GM19467 (cell line): ENCODE measurements around the gene CGB1.

ENCODE experiments used
- ATAC-seq: cut with Tn5 transposase; IDR thresholded peaks from one replicate; pipeline ENCODE4 v1.9.1; 2021; ENCODE audit warnings: mild to moderate bottlenecking, moderate library complexity; ENCODE audit not compliant: unreplicated experiment

CGB1 gene

GRCh38 chr19:48999481-49000325 lies 37.0 kb downstream of the CGB1 start:
- no peak for ATAC-seq

DNA sequence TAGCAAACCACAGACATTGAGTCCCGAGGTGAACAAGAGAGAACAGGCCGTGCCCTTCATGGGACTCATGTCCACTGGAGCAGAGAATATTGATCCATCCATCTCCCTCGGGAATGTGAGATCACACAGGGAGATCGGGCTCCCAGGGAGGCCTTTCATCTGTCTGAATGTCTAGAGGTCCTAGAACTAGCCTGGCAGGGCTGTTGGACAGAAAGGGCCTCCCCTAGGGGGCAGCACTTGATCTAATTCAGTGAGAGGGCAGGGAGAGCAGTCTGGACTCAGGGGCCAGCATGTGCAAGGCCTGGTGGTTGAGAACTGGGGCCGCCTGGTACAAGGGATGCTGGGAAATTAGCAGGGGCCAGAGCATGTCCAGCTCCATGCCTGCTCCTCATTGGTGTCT lies 38.7 kb downstream of the CGB1 start:
- ATAC-seq, result no peak

GRCh38 chr19:48994035-48994386 lies 42.7 kb downstream of the CGB1 start:
- no peak for ATAC-seq

- ATAC-seq, result peak; percentile 84
Observed at GRCh38 chr19:48993175-48994034, 43.3 kb downstream of the CGB1 start, which contains the start of the genes GYS1 and RUVBL2. Gene GYS1 (minus strand): TSS chr19:48993309. CDS start chr19:48993112, 197 bp downstream. Gene RUVBL2 (plus strand): TSS chr19:48993887. CDS start chr19:48993912, 25 bp downstream.

DNA sequence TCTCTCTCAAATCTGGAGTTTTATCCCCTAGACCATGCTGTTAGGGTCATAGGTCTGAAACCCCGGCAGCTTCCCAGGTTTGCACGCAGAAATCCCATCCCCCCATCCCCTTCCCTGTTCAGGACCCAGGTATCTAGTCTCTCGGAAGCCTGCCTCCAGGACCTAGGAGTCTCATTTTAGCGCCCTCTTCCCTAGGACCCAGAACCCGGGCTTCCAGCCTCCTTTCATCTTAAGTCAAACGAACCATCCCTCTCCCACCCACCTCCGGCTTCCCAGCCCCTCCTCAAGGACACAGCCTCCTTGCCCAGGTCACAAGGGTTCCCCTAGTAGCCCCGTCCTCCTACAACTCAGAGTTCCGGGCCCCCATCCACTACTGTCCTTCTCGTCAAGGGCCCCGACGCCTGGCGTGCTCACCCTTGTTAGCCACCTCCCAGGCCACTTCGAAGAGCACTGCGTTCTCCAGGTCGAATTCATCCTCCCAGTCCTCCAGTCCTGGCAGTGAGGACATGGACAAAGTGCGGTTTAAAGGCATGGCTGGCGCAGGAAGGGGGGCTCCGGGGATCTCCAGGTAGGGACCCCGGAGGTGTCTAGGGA lies 44.0 kb downstream of the CGB1 start:
- ATAC-seq, result no peak

DNA sequence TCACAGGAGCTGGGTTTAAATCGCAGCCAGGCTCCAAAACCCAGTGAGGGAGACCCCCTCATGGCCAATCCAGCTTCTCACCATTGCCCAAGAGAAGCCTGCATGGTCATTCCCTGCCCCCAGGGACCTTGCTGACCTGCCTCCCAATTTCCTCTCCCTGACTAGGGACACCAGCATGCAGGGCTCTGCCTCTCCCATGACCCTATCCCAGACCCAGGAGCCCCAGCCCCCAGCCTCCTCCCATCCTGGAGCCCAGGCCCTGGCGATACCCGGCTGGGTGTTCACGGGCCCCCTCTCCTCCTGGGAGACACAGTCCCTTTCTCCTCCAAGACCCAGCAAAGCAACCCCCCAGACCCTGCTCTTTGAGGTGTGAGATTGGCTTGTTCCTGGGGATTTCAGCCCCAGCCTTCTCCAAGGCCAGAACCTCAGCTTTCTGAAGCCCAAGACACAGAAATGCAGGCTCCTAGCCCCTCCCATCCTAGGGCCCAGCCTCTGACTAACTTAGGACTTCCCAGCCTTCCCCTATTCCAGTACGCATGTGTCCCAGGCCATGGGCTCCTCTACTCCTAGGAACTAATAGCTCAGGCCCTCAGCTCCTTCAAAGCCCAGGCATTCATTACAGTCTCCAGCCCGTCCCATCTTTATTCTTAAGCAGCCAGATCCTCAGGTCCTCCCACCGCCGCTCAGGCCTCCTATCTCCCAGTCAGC lies 44.7 kb downstream of the CGB1 start:
- no peak for ATAC-seq

DNA sequence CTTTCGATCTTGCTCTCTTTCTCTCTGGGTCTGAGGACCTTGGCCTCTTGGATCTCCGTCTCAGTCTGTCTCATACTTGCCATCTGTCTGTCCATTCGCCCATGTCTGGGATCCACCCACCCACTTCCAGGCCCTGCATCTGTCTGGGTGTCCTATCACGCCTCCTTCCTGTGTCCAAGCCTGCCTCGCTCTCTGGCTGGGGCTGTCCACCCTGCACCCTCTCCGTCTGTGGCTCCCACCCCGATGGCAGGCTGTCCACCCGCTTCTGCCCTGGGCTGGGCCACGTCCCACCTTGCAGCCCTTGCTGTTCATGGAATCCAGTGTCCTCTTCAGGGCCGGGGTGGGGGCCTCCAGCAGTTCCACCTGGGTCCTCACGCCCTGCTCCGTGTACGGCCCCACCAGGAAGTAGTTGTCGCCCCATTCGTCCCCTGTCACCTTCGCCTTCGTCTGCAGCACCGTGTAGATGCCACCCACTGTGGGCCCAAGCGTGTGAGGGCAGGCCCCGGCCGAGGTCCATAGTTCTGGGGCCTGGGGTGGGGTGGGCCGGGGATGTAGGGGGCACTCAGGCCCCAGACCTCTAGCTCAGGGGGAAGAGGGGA lies 45.6 kb downstream of the CGB1 start:
- ATAC-seq, result no peak

- no peak for ATAC-seq
Observed at GRCh38 chr19:48990400-48990799, 46.3 kb downstream of the CGB1 start.

GRCh38 chr19:48989701-48990291 lies 46.9 kb downstream of the CGB1 start:
- no peak for ATAC-seq

DNA sequence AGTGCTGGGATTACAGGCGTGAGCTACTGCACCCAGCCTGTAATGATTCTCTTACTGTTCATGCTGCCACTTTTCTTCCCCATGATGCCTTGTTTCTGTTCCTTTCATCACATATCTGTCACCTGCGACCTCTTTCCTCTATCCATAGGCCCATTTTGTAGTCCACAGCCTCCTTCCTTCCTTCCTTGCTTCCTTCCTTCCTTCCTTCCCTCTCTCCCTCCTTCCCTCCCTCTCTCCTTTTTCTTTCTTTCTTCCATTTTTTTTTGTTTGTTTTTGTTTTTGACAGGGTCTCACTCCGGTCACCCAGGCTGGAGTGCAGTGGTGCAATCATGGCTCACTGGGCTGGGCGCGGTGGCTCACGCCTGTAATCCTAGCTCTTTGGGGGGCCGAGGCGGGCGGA lies 47.8 kb downstream of the CGB1 start:
- no peak for ATAC-seq

- no peak for ATAC-seq
Observed at GRCh38 chr19:48988286-48988685, 48.4 kb downstream of the CGB1 start.

GRCh38 chr19:48987323-48987722 lies 49.4 kb downstream of the CGB1 start:
- no peak for ATAC-seq

DNA sequence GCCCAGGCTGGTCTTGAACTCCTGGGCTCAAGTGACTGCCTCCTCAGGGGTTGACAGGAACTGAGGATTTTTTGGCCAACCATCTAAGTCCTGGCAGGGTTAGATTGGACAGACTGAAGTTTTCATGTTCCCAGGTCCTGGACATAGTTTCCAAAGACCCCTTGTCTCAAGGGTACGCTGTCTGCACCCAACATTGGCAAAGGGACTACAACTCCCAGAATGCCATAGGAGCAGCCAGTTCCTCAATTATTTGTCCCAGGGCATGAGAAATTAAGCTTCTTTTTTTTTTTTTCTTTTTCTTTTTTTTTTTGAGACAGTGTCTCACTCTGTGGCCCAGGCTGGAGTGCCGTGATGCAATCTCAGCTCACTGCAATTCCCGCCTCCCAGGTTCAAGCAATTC lies 50.5 kb downstream of the CGB1 start:
- no peak for ATAC-seq

GRCh38 chr19:48985711-48986110 lies 51.0 kb downstream of the CGB1 start:
- ATAC-seq, result no peak
